Glomerular endothelial cell (primary cell): ENCODE data around the gene ZNF710. TPM values are rescaled to one million over a fixed set of nuclear protein-coding genes. Genes with fewer than 3 reads are reported as not detected.

ENCODE experiments used
- DNase-seq: peaks from one replicate; pipeline ENCODE4 v3.0.0-alpha.2; 2011; ENCODE audit warnings: low read depth, low spot score; ENCODE audit errors: extremely low read depth
- total RNA-seq: library from RNA; depleted of rRNA; stranded (reverse); fragments of >200 nt; gene quantifications from 2 replicates; pipeline ENCODE4 v1.2.3, GENCODE V29; 2015

The ZNF710 gene
- total RNA-seq, 1 donor from 2014 or later: 16.5 TPM

DNA sequence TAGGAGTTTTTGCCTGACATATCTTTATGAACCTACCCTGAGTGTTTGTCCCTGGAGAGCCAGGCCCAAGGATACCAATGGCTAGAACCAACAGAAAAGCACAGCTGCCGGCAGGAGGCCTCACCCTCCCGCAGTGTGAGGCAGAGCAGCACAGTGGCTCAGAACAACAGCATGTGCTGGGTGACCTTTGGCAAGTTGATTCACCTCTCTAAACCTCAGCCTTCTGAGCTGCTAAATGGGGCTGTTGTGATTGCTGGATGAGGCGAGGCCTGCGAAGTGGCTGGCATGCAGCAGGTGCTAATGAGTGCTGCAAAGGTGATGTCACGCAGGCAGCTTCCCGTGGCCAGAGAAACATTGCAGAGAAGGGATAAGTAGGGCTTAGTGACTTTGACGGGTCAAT lies 77.8 kb downstream of the ZNF710 start:
- no peak for DNase-seq

DNA sequence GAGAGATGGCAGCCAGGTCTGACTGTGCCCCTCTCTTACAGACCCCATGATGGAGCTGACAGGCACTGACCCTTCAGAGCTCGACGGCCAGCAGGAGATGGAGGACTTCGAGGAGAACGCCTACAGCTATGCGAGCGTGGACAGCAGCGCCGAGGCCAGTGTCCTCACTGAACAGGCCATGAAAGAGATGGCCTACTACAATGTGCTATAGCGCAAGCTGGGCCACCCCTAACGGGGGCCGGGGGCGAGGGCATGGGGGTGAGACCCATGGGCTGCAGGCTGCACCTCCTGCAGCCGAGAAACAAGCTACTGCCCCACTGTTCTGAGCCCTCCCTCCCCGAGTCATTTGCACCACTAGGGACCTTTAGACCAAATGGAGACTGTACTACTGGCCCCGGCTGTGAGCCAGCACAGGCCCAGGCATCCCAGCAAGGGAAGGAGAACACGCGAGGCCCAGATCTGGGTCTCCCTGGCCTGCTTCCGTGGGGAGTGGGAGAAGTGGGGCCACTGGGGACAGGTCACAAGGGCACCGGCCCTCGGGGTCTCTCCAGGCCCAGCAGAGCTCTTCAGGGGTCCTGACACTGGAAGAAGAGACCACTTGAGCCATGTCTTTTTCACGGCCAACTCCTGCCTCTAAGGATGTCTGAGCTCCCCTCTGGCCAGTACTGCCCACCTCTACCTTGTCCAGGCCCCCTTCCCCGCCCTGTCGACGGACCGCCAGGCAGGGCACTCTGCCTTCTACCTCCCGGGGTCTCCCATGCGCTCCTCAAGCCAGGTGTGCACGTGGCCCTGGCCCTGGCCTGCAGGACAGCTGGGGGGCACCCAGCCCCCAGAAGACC lies 78.7 kb downstream of the ZNF710 start:
- no peak for DNase-seq

DNA sequence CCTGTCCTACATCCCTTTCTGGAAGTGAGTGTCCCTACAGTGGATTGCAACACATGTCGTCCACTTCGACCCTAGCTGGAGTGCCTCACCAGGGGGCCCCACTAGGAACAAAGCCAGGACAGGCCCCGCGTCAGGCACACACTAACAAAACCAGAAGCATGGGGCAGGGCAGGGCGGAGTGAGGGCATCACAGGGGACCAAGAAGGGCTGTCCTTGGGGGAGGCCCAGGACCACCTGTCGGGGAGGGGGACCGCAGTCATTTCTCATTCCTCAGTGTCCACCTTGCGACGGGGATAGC lies 79.3 kb downstream of the ZNF710 start:
- no peak for DNase-seq

DNA sequence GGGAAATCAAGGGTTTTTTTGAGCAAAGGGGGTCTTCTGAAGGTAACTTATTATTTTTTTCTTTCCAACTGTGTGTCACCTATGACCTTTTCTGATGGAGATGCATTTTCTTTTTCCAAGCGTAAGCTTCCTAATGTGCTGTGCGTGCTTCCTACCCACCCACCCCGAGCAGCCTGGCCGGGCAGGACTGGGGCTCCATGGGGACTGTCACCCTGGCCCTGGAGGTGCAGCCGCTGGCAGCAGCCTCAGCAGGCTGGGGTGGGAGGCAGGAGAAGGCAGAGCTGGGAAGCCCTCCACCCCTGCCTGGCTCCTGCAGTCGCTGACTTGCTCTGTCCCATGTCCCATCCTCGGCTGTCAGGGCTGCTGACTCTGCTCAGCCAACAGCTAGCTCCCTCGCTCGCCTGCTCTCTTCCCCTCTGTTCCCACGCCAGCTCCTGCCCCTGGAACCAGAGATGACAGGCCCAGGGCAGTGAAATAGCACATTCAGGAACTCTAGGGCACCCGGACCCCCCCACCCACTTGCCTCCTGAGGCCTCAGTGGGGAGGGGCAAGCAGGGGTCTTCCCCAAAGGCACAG lies 79.8 kb downstream of the ZNF710 start:
- DNase-seq: no peak

DNA sequence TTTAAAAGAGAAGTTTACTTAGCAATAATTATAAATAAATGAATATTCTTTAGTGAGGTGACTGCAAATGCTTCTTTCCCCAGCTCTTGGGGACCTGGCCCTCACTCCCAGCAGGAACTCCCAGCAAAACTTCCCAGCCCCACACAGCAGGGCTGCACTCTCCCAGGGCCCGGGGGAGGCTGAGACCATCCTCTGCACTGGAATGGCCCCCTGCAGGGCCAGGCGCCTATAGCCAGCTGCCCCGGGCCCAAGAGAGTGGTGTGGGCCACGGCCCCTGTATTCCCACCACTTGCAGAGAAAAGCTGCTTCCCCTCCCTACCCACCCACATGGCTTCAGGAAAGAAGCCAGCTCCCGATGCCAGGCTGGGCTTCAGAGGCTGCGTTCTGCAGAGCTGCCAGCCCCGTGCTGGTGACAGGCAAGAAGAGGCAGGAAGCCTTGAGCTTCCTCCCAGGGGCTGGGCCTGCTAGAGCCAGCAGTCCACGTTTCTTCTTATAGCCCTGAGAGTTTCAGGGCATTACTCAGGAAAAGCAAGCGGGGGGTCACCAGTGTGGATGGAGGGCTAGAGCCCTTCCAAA lies 81.1 kb downstream of the ZNF710 start:
- no peak for DNase-seq

DNA sequence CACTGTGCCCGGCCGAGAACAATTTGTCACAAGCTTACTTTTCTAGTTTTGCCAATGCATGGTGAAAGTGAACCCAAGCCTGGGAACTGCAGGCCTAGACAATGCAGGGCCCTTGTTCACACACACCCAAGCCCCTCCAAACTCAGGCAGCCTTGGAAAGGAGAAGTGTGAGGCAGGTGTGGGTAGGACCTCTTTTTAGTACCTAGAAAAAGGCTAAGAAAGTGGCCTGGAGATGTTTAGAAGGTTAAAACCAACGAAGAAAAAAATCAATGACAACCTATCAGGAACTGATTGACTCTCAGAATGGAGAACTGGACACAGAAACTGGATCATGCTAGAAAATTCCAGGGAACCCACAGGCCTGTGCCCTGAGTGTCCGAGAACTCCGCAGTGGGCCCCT lies 82.3 kb downstream of the ZNF710 start:
- no peak for DNase-seq

DNA sequence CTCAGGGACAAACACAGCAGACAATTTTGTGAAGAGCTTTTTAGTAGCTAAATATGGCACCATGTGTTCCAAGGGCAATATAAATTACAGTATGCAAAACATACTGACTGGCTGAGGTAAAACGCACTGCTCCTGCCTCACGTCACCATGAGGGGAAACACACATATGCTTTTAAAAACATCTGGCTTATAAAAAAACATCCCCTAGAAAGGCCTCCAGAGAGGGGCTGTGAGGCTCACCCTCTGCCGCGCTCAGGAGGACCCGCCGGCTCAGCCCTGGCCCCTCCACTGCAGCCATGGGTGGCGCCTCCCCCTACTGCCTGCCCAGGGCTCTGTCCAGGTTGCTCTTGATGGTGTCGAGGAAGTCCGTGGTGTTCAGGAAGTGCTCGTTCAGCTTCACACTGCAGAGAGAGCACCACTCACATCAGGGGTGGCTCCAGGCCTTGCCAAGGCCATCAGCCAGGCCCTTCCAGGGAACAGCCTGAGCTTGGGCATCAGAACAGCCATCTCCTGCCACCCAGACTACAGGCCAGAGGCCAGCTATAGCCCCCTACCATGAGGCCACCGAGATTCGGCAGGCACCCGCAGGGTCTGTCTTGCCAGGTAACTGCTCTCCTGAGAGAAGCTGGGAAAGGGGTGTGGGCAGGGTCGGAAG lies 83.0 kb downstream of the ZNF710 start:
- no peak for DNase-seq

DNA sequence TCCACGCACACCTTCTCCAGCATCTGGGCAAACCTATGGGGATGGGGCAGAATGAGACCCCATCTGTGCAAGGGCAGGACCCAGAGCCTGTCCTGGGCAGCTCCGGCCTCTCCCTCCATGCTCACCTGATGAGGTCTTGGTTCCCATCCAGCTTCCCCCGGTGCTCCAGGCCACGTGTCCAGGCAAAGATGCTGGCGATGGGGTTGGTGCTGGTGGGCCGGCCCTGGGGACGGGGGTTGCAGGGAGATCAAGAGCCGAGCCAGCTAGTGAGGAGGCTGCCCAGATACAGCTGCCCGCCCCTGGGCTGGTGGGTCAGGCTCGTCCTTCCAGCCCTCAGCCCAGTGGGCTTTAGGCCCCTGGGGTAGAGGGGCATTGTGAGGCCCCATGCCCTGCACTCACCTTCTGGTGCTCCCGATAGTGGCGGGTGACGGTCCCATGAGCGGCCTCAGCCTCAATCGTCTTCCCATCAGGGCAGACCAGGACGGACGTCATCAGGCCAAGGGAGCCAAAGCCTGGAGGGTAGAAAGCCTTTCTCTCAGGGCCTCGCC lies 83.8 kb downstream of the ZNF710 start:
- no peak for DNase-seq

DNA sequence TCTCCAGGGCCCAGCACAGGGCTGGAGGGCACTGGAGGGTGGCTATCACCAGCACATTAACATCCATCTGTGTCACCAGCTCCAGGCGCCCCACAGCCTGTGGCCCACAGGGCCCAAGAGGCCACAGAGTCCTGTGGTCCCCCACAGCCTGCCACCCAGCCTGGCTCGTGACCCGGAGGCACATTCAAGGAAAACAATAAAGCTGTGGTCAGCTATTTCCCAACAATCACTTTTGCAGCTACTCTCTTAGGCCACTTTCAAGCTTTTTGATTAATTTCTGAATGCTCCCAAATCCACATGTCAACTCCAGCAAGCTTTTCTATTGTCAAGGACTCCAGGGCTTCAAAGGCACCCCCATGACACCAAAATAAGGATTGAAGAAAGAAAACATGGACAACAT lies 84.4 kb downstream of the ZNF710 start:
- no peak for DNase-seq

DNA sequence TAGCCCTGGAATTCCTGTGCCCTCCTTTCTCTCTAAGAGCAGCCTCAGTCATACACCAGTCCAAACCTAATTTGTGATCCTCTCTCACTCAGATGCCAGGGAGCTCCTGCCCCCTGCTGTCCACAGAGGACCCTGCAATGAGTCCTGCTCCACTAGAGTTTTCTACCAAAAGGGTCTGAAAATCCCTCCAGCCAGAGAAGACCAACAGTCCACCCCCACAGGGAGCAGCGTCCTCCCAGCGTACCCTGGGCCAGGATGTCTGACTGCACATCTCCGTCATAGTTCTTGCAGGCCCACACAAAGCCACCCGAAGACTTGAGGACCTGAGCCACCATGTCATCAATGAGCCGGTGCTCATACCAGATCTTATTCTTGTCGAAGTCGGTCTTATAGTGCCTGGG lies 85.7 kb downstream of the ZNF710 start:
- no peak for DNase-seq

DNA sequence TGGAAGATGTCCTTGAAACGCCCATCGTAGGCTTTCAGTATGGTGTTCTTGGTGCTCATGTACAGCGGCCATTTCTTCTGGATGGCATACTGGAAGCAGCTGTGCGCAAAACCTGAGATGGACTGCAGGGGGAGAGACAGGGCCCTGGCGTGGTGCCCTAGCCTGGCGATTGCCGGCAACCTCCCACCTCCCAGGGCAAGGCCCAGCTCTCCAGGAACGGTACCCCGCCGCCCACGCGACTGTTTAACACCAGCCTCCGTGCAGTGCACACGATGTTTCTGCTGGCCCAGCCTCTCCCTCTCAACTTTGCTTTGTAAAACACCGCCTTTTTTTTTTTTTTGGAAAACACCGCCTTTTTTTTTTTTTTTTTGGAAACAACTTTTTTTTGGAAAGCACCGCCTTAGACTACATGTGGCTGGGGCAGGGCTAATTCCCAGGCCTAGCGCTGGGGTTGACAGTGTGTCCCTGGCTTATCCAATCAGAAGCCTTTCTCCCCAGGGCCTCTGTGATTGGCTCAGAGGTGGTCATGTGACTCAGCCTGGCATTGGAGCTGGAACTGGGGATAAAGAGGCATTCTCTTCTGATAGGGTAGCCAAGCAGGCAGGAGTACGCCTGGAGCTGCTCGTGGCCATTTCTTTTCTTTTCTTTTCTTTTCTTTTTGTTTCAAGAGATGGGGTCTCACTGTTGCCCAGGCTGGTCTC lies 86.5 kb downstream of the ZNF710 start:
- no peak for DNase-seq

DNA sequence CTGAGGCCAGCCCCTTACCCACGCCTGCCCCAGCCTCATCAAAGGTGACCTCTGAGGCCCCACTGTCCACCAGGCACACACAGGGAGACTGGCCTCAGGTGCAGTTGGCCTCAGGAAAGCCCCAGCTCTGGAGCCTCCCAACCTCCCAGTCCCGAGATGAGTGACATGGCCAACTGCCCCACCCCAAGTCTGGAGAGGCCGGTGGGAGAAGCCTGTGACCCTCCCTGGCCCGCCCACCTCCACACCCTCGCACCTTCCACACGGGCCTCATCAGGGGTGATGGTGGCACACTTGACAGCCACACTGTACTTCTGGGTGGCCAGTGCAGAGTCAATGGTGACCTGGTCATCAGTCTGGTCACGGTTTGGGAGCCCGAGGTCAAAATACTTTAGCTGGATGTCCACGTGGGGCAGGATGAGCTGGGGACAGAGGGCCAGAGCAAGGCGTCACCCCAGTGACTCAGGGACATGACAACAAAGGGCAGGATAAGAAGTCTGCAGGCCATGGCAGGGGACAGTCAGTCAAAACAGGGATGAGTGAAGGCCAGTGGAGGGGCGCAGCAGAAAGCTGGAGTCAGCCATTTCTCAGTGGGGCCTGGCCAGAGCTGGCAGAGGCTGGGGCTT lies 89.2 kb downstream of the ZNF710 start:
- no peak for DNase-seq

DNA sequence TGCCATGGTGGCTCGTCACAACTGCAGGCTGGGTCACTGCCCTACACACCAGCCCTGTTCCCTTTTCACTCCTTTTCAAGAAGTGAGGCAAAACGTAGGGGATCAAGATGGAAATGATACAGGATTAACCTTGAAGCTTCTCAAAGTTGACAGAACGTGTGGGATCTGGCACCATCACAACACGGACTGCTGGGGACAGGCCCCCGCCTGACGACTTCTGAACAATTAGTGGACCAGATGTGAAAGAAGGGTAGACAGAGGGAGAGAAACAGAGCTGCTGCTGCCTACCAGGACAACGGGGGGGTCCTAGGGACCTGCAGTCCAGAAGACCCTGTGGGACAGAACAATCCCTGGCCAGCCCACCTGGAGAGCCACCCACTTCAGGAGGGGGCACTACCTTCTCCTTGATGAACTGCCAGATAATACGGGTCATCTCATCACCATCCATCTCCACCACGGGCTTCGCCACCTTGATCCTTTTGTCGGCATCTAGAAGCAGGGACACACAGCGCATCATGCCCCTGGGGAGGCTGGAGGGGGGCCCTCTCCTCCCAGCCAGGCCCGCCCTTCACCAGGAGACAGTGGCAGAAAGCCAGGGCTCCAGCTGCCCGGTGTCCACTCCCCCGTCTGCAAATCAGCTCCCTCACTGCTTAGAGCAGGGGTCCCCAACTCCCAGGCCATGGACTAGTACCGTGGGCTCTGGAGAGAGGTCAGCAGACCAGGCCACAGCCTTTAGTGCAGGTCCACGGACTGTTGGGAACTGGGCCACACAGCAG lies 90.2 kb downstream of the ZNF710 start:
- DNase-seq: no peak

DNA sequence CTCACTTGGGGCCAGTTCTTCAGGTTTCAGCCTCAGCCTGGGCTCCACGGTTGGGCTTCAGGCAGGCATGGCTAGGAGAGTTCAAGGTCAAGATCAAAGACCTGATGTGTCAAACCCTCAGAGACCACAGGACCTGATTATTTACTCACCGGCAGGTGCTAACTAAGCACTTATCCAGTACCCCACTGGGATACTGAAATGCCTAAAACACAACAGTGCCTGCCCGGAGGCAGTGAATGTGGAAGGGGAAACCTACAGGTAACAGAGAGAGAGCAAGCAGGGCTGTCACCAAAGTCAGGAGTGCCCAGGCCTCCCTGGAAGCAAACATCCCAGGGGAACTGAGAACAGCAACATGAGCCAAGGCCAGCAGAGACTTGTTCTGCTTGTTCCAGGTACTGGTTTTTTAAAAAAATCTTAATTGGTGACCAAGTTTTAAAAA lies 94.4 kb downstream of the ZNF710 start:
- DNase-seq: no peak

DNA sequence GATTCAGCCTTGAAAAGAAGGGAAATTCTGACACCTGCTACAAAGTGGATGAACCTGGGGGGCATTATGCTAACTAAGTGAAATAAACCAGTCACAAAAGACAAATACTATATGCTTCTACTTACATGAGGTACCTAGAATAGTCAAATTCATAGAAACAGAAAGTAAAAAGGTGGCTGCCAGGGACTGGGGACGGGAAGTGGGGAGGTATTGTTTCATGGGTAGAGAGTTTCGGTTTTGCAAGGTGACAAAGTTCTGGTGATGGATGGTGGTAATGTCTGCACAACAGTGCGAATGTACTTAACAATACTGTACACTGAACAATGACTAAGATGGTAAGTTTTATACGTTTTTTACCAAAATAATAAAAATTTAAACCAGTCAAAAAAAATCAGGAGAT lies 96.4 kb downstream of the ZNF710 start:
- no peak for DNase-seq

DNA sequence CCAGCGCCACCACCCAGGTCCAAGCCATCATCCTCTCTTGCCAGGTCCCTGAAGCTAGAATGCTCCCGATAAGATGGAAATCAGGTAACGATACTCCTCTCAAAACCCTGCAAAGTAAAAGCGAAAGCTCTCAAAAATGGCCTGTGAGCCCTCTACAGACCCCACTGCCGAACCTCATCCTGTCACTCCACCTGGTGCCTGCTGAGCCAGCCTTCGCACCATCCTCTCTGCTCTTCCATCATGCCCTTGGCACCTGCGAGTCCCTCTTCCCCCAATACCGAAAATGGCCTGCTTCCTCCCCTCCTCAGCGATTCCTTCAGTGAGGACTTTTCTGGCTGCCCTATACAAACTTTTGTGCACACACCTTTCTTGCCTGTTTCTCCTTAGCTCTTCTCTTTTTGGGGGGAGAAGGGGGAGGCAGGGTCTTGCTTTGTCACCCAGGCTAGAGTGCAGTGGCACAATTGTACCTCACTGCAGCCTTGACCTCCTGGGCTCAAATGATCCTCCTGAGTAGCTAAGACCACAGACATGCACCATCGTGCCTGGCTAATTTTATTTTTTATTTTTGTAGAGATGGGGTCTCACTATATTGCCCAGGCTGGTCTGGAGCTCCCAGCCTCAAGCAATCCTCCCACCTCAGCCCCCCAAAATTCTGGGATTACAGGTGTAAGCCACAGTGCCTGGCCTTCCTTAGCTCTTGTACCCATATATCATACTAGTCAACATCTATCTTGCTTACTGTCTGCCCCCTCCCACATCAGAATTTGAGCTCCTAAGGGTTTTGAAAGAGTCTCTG lies 98.1 kb downstream of the ZNF710 start:
- DNase-seq: no peak

DNA sequence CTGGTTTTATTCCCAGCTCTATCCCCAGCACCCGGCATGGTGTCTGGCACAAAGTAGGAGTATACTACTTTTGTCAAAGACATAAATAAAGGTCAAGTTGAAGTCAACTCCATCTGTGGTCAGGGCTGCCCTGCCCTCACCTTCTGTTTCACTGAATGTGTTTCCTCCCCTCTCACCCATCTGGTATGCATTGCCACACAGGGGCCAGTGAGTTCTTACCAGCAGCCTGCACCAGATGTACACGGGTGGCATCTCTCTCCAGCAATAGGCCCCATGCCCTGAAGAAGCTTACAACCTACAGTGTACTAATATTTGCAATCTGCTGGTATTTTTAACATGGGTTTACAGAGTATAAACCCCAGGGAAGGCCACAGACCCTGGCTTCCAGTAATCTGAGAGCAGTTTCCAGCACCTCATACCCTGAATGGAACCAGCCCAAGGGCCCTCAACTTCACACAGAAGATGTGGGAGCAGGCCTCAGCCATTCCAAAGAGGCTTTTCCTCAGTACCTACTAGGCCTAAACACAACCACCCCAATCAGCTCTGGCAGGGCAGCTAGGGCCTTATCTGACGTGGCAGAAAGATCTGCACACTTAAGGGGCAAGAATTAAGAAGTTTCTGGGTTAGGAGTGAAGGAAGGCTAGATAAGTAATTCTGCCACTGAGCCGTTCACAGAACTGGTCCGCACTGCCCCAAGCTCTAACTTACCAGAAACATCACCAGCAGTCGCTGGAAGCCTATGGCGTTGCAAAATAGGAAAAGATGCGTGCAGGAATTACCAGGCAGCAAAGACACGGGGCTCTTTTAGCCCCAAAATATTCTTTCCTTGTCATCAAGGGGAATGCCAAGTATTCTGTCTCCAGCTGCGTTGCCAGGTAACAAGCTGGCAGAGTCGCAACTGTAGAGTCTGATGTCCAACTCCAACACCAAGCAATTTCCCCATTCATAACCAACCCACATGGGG lies 99.0 kb downstream of the ZNF710 start:
- DNase-seq: no peak
